ENCODE data around the gene VAMP4.
"Not testable (repeated sequence)": the region's sequence is repeated elsewhere in the genome, so short reads cannot be mapped to it uniquely, and the experiment has no call there.

Gene VAMP4

GRCh38 chr1:171699531-171699930 lies 42.3 kb downstream of the VAMP4 start:
- no peak for TF ChIP-seq CTCF (IDR thresholded peaks at IDR 0.05; ENCODE audit: low read depth, low read length)
- no peak for DNase-seq (ENCODE audit: extremely low read depth, low read depth)

GRCh38 chr1:171695772-171696171 lies 46.1 kb downstream of the VAMP4 start:
- not testable (repeated sequence) for DNase-seq (ENCODE audit: extremely low read depth, low read depth)

- DNase-seq (ENCODE audit: extremely low read depth, low read depth) = not testable (repeated sequence)
These were observed 48.3 kb downstream of the VAMP4 start for GRCh38 chr1:171693541-171693940.

- DNase-seq (ENCODE audit: extremely low read depth, low read depth) = no peak
- TF ChIP-seq CTCF (IDR thresholded peaks at IDR 0.05; ENCODE audit: low read depth, low read length) = no peak
These were observed 58.0 kb downstream of the VAMP4 start for GRCh38 chr1:171683870-171684269.

- no peak for TF ChIP-seq CTCF (IDR thresholded peaks at IDR 0.05; ENCODE audit: low read depth, low read length)
- DNase-seq (ENCODE audit: extremely low read depth, low read depth) = no peak
These were observed 61.5 kb downstream of the VAMP4 start for GRCh38 chr1:171680339-171680738.

GRCh38 chr1:171676823-171677222 lies 65.0 kb downstream of the VAMP4 start:
- DNase-seq (ENCODE audit: extremely low read depth, low read depth) = no peak
- no peak for TF ChIP-seq CTCF (IDR thresholded peaks at IDR 0.05; ENCODE audit: low read depth, low read length)

- no peak for TF ChIP-seq CTCF (IDR thresholded peaks at IDR 0.05; ENCODE audit: low read depth, low read length)
- no peak for DNase-seq (ENCODE audit: extremely low read depth, low read depth)
These were observed 67.1 kb downstream of the VAMP4 start for GRCh38 chr1:171674431-171675405.

- DNase-seq (ENCODE audit: extremely low read depth, low read depth) = no peak
These were observed 71.1 kb downstream of the VAMP4 start for GRCh38 chr1:171670739-171671138.

More at GRCh38 chr1:171670739-171671138, 71.1 kb downstream of the VAMP4 start:
- no peak for TF ChIP-seq CTCF (IDR thresholded peaks at IDR 0.05; ENCODE audit: low read depth, low read length)
